ENCODE measurements around the gene GPR155. TPM values are rescaled to one million over a fixed set of nuclear protein-coding genes. Genes with fewer than 3 reads are reported as not detected.

The GPR155 gene
- total and polyA plus RNA-seq, 2 donors (not counting 1 experiment from before 2014, with no cell fraction given): 4.2 to 17.6 TPM

DNA sequence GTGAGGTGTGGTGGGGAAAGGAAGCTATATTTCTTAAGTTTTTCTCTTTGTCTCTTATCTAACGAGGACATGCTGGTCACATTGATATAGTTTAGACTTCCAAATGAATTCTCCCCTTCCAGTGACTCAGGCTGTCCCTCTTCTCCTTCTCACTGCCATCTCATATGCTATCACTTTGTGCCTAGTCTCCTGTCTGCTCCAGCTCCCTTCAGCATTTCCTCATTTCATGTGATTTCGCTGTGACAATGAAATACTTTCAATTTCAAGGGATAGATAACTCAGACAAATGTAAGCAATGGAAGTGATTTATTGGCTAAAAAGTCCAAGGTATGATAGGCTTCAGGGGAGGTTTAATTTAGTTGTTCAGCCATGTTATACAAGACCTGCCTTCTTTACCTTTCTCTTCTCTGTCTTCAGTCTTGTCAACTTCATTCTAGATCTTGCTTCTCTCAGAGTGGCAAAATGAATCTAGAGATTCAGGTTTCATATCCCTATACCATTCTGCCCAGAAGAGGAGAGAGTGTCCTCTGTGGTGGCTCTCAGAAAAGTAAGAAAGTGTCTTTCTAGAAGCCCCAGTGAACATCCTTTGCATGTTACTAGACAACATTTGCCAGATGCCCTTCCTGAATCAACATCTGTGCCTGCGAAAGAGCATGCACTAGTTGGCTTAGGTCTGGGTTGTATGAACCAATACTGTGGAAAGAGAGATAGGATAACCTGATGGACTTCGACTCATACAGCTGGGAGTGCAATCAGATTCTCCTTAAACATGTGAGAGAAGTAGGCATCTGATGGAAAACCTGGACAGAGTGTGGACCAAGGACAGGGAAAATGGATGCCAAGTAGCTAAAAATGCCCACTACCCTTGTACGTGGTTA, 29.9 kb upstream of the GPR155 start:
- Histone ChIP-seq H3K79me2 (ENCODE audit: control insufficient read depth, insufficient read depth, low read length) (no peaks in the 10 kb centered on the region), H3K4me1 (ENCODE audit: control insufficient read depth in 2 of 2, insufficient read depth in 2 of 2, low read length in 2 of 2) (peaks cover 11% of the 10 kb centered on the region in 2 donors), H3K27me3 (replicated peaks in 1 of 4; ENCODE audit: control extremely low read depth in 1 of 4, control insufficient read depth in 3 of 4, insufficient read depth in 4 of 4, low read length in 3 of 4) (no peaks in the 10 kb centered on the region), H3K36me3 (replicated peaks in 1 of 2; ENCODE audit: control extremely low read depth in 1 of 2, control insufficient read depth in 1 of 2, extremely low read depth in 1 of 2, insufficient read depth in 2 of 2, low read length in 1 of 2) (no peaks in the 10 kb centered on the region), H2AFZ (ENCODE audit: insufficient read depth, low read depth, low read length, poor library complexity, severe bottlenecking) (peak overlapping the region; percentile 53), H4K20me1 (ENCODE audit: control insufficient read depth, insufficient read depth, low read length, poor library complexity, severe bottlenecking) (no peaks in the 10 kb centered on the region), H3K27ac (ENCODE audit: low read length in 2 of 2) (peak overlapping the region; percentile 8 to 45), H3K9me3 (ENCODE audit: control extremely low read depth in 1 of 3, control insufficient read depth in 2 of 3, insufficient read depth in 1 of 3, low read length in 2 of 3) (peaks cover 0 to 2% (median under 1%) of the 10 kb centered on the region in 3 donors), H3K4me3 (ENCODE audit: control extremely low read depth in 1 of 5, extremely low read depth in 1 of 5, insufficient read depth in 1 of 5, low read depth in 2 of 5, low read length in 4 of 5) (peak overlapping the region in 3 of 5 experiments; percentile 1 to 16 (median 3)), H3K9ac (ENCODE audit: low read length) (peak overlapping the region; percentile 25), H3K4me2 (replicated peaks; ENCODE audit: low read depth, low read length, poor library complexity, severe bottlenecking) (peak overlapping the region; percentile 52)
- ATAC-seq (ENCODE audit: low read depth) (peak; percentile 43), DNase-seq (peak; percentile 33)
- Mint-ChIP-seq H3K27ac (peak overlapping the region; percentile 5), H3K9me3 (ENCODE audit: insufficient read depth) (no peaks in the 10 kb centered on the region), H3K27me3 (no peaks in the 10 kb centered on the region), H3K4me1 (peaks cover 10% of the 10 kb centered on the region), H3K4me3 (peak overlapping the region; percentile 15)
- POLR2A ChIA-PET: no interaction called here
- no peak for TF ChIP-seq EZH2 (IDR thresholded peaks at IDR 0.05; ENCODE audit: borderline replicate concordance, insufficient read depth, low read depth, low read length, poor library complexity, severe bottlenecking)
- TF ChIP-seq, protein P1, sequence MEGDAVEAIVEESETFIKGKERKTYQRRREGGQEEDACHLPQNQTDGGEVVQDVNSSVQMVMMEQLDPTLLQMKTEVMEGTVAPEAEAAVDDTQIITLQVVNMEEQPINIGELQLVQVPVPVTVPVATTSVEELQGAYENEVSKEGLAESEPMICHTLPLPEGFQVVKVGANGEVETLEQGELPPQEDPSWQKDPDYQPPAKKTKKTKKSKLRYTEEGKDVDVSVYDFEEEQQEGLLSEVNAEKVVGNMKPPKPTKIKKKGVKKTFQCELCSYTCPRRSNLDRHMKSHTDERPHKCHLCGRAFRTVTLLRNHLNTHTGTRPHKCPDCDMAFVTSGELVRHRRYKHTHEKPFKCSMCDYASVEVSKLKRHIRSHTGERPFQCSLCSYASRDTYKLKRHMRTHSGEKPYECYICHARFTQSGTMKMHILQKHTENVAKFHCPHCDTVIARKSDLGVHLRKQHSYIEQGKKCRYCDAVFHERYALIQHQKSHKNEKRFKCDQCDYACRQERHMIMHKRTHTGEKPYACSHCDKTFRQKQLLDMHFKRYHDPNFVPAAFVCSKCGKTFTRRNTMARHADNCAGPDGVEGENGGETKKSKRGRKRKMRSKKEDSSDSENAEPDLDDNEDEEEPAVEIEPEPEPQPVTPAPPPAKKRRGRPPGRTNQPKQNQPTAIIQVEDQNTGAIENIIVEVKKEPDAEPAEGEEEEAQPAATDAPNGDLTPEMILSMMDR (IDR thresholded peaks at IDR 0.05): no peak
- intact Hi-C loops (cut with micrococcal nuclease): no loop called here
- WGBS (ENCODE audit: insufficient coverage): 62% methylated on average over 2 of the region's 5 CpGs
- CTCF ChIA-PET: interaction anchor here (1.0 to 1.6 kb wide), 5 partner anchors 53 to 183 kb away, joined by 3 to 6 read pairs (median 4); no protein-coding TSS in a partner anchor

DNA sequence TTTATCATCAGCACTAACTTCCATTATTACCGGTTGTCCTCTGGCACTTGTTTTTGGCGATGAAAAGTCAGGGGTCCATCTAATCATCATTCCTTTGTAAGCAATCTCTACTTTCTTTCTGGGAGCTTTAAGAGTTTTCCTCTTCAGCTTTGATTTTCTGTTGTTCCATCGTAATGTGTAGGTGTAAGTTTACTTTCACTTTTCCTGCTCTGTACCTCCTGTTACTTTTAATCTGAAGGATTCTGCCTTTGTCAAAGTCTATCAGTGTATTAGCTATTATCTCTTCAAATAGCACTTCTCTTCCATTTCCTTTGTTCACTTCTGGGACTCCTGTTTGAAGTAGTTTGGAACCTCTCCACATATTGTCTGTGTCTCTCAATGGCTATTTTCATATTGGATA, 25.5 kb upstream of the GPR155 start:
- Histone ChIP-seq H3K9me3 (ENCODE audit: control extremely low read depth in 1 of 3, control insufficient read depth in 2 of 3, insufficient read depth in 1 of 3, low read length in 2 of 3) (peaks cover 1 to 39% (median 19%) of the 10 kb centered on the region in 3 donors), H3K36me3 (replicated peaks in 1 of 2; ENCODE audit: control extremely low read depth in 1 of 2, control insufficient read depth in 1 of 2, extremely low read depth in 1 of 2, insufficient read depth in 2 of 2, low read length in 1 of 2) (no peaks in the 10 kb centered on the region), H3K27me3 (replicated peaks in 1 of 4; ENCODE audit: control extremely low read depth in 1 of 4, control insufficient read depth in 3 of 4, insufficient read depth in 4 of 4, low read length in 3 of 4) (no peaks in the 10 kb centered on the region), H4K20me1 (ENCODE audit: control insufficient read depth, insufficient read depth, low read length, poor library complexity, severe bottlenecking) (no peaks in the 10 kb centered on the region), H3K4me3 (ENCODE audit: control extremely low read depth in 1 of 5, extremely low read depth in 1 of 5, insufficient read depth in 1 of 5, low read depth in 2 of 5, low read length in 4 of 5) (no peak overlapping the region), H3K79me2 (ENCODE audit: control insufficient read depth, insufficient read depth, low read length) (no peaks in the 10 kb centered on the region), H3K4me2 (replicated peaks; ENCODE audit: low read depth, low read length, poor library complexity, severe bottlenecking) (no peak overlapping the region), H3K9ac (ENCODE audit: low read length) (no peak overlapping the region), H2AFZ (ENCODE audit: insufficient read depth, low read depth, low read length, poor library complexity, severe bottlenecking) (no peak overlapping the region), H3K4me1 (ENCODE audit: control insufficient read depth in 2 of 2, insufficient read depth in 2 of 2, low read length in 2 of 2) (peaks cover 11% of the 10 kb centered on the region in 2 donors), H3K27ac (ENCODE audit: low read length in 2 of 2) (no peak overlapping the region)
- H3K27me3 Mint-ChIP-seq: no peaks in the 10 kb centered on the region
- TF ChIP-seq, protein P1 (IDR thresholded peaks at IDR 0.05): no peak
- no peak for TF ChIP-seq EZH2 (IDR thresholded peaks at IDR 0.05; ENCODE audit: borderline replicate concordance, insufficient read depth, low read depth, low read length, poor library complexity, severe bottlenecking)
- WGBS (ENCODE audit: insufficient coverage): no CpG with 5 or more reads among the region's 3 CpGs
- H3K4me1 Mint-ChIP-seq: peaks cover 10% of the 10 kb centered on the region
- ChIA-PET POLR2A (no interaction called here), CTCF (no interaction called here)
- intact Hi-C loops (cut with micrococcal nuclease): no loop called here
- no peak for ATAC-seq (ENCODE audit: low read depth)
- H3K27ac Mint-ChIP-seq: no peak overlapping the region
- H3K9me3 Mint-ChIP-seq (ENCODE audit: insufficient read depth): peaks cover 9% of the 10 kb centered on the region
- no peak overlapping the region for H3K4me3 Mint-ChIP-seq
- DNase-seq: no peak

Data from B cell (primary cell).